Anterior cingulate cortex (tissue), 58 donors: ENCODE data around the gene SLC16A6.
"Not testable (repeated sequence)": the region's sequence is repeated elsewhere in the genome, so short reads cannot be mapped to it uniquely, and the experiment has no call there.

Experiments used
- DNase-seq, 58 donors: peaks; one replicate each; lab custom pipeline; 2025; lab: John Stamatoyannopoulos, UW

The SLC16A6 gene

GRCh38 chr17:68314916-68315535 is 24.1 kb upstream of the SLC16A6 start:
- no peak for DNase-seq

GRCh38 chr17:68310152-68310551 is 19.2 kb upstream of the SLC16A6 start:
- no peak for DNase-seq

GRCh38 chr17:68309066-68309670 is 18.2 kb upstream of the SLC16A6 start:
- DNase-seq, result not testable (repeated sequence)

- not testable (repeated sequence) for DNase-seq
Measured at GRCh38 chr17:68308486-68308885, 17.6 kb upstream of the SLC16A6 start.

GRCh38 chr17:68307443-68307842 is 16.5 kb upstream of the SLC16A6 start:
- DNase-seq, result no peak

- no peak for DNase-seq
Measured at GRCh38 chr17:68306819-68307218, 15.9 kb upstream of the SLC16A6 start.

- DNase-seq, result no peak
Measured at GRCh38 chr17:68305142-68305541, 14.2 kb upstream of the SLC16A6 start.

- no peak for DNase-seq
Measured at GRCh38 chr17:68304706-68305105, 13.8 kb upstream of the SLC16A6 start.

GRCh38 chr17:68302666-68303065 is 11.7 kb upstream of the SLC16A6 start:
- no peak for DNase-seq

- DNase-seq, result no peak
Measured at GRCh38 chr17:68302066-68302564, 11.2 kb upstream of the SLC16A6 start.

GRCh38 chr17:68301438-68301959 is 10.6 kb upstream of the SLC16A6 start:
- DNase-seq, result no peak

- DNase-seq, result no peak
Measured at GRCh38 chr17:68299817-68300216, 8.9 kb upstream of the SLC16A6 start.

GRCh38 chr17:68298601-68299000 is 7.7 kb upstream of the SLC16A6 start:
- no peak for DNase-seq

- DNase-seq, result no peak
Measured at GRCh38 chr17:68297195-68297594, 6.3 kb upstream of the SLC16A6 start.

GRCh38 chr17:68296217-68297191 is 5.6 kb upstream of the SLC16A6 start:
- no peak for DNase-seq

- DNase-seq, result no peak
Measured at GRCh38 chr17:68295086-68295485, 4.2 kb upstream of the SLC16A6 start.

GRCh38 chr17:68294617-68295016 is 3.7 kb upstream of the SLC16A6 start:
- no peak for DNase-seq

GRCh38 chr17:68294196-68294555 is 3.2 kb upstream of the SLC16A6 start:
- no peak for DNase-seq

- no peak for DNase-seq
Measured at GRCh38 chr17:68293490-68294195, 2.7 kb upstream of the SLC16A6 start.

GRCh38 chr17:68292689-68293040 is 1.7 kb upstream of the SLC16A6 start:
- DNase-seq, result peak in 2 of 58 donors; percentile 33 to 53
